GM11168 (cell line): ENCODE data around the gene PMIS2.

Source experiments
- in situ Hi-C: fragments of 300-500 bp; cut with MboI; formaldehyde crosslinking; loops from one replicate; pipeline ENCODE4 v1.12.0; 2022; ENCODE audit warnings: low sequenced_read_pairs; ENCODE audit not compliant: unreplicated experiment

The PMIS2 gene

GRCh38 chr19:35622750-35623149 is 36.8 kb downstream of the PMIS2 start:
- in situ Hi-C loops: no loop called here

GRCh38 chr19:35623327-35624010 is 37.5 kb downstream of the PMIS2 start:
- in situ Hi-C loops: no loop called here

GRCh38 chr19:35628264-35628564 is 42.2 kb downstream of the PMIS2 start:
- in situ Hi-C loops: no loop called here

GRCh38 chr19:35628565-35629331 is 42.8 kb downstream of the PMIS2 start, which contains the start of gene RBM42:
RBM42 (plus strand) TSS chr19:35629036; CDS start chr19:35629154, 118 bp downstream.
- in situ Hi-C loops: no loop called here

GRCh38 chr19:35629332-35629633 is 43.3 kb downstream of the PMIS2 start:
- in situ Hi-C loops: no loop called here

- in situ Hi-C loops: no loop called here
These were observed 47.9 kb downstream of the PMIS2 start for GRCh38 chr19:35633727-35634440.

GRCh38 chr19:35636651-35637050 is 50.7 kb downstream of the PMIS2 start:
- in situ Hi-C loops: no loop called here
